HG02678 (cell line): ENCODE measurements around the gene KCNH6.
A peak's percentile ranks its signal among the peaks of the same experiment; 100 is the strongest.

Experiments used
- ATAC-seq: cut with Tn5 transposase; IDR thresholded peaks from one replicate; pipeline ENCODE4 v1.9.1; 2021; ENCODE audit warnings: mild to moderate bottlenecking, moderate library complexity; ENCODE audit not compliant: unreplicated experiment

The KCNH6 gene

GRCh38 chr17:63549946-63550816 is 27.0 kb downstream of the KCNH6 start, which contains the start of gene DCAF7:
TSS of gene DCAF7 (plus strand) at chr17:63550477. CDS start at chr17:63550678, 201 bp downstream.
- ATAC-seq = peak; percentile 93

GRCh38 chr17:63550817-63551639 is 27.9 kb downstream of the KCNH6 start:
- no peak for ATAC-seq

- ATAC-seq = no peak
These were observed 29.1 kb downstream of the KCNH6 start for GRCh38 chr17:63552211-63552610.

GRCh38 chr17:63555500-63556156 is 32.5 kb downstream of the KCNH6 start:
- ATAC-seq = no peak

- ATAC-seq = no peak
These were observed 34.3 kb downstream of the KCNH6 start for GRCh38 chr17:63557416-63557815.

GRCh38 chr17:63558441-63558840 is 35.3 kb downstream of the KCNH6 start:
- no peak for ATAC-seq

- no peak for ATAC-seq
These were observed 38.7 kb downstream of the KCNH6 start for GRCh38 chr17:63561819-63562218.

GRCh38 chr17:63563339-63563738 is 40.2 kb downstream of the KCNH6 start:
- no peak for ATAC-seq

GRCh38 chr17:63564562-63564961 is 41.4 kb downstream of the KCNH6 start:
- no peak for ATAC-seq

- no peak for ATAC-seq
These were observed 44.1 kb downstream of the KCNH6 start for GRCh38 chr17:63567229-63567628.

GRCh38 chr17:63568563-63568962 is 45.4 kb downstream of the KCNH6 start:
- no peak for ATAC-seq

GRCh38 chr17:63571632-63572310 is 48.6 kb downstream of the KCNH6 start:
- ATAC-seq = no peak

- no peak for ATAC-seq
These were observed 50.5 kb downstream of the KCNH6 start for GRCh38 chr17:63573634-63574033.

GRCh38 chr17:63578027-63578768 is 55.0 kb downstream of the KCNH6 start:
- ATAC-seq = no peak

GRCh38 chr17:63578769-63579111 is 55.6 kb downstream of the KCNH6 start:
- no peak for ATAC-seq

GRCh38 chr17:63579633-63580032 is 56.5 kb downstream of the KCNH6 start:
- ATAC-seq = no peak

GRCh38 chr17:63587770-63588169 is 64.6 kb downstream of the KCNH6 start:
- ATAC-seq = no peak

GRCh38 chr17:63588797-63589196 is 65.6 kb downstream of the KCNH6 start:
- ATAC-seq = no peak

- ATAC-seq = no peak
These were observed 66.5 kb downstream of the KCNH6 start for GRCh38 chr17:63589646-63590045.

GRCh38 chr17:63592797-63593196 is 69.6 kb downstream of the KCNH6 start:
- no peak for ATAC-seq
